Hypothalamus (tissue), 51 donors: Measurements from ENCODE around the gene SLC16A8.
"Not testable (repeated sequence)": the region's sequence is repeated elsewhere in the genome, so short reads cannot be mapped to it uniquely, and the experiment has no call there.

ENCODE experiments used
- DNase-seq, 51 donors: peaks; one replicate each; lab custom pipeline; 2025; lab: John Stamatoyannopoulos, UW

Gene SLC16A8

GRCh38 chr22:38088629-38089473 is 4.9 kb upstream of the SLC16A8 start:
- DNase-seq, result no peak

- no peak for DNase-seq
These were observed 3.9 kb upstream of the SLC16A8 start for GRCh38 chr22:38087855-38088254.

- no peak for DNase-seq
These were observed 3.0 kb upstream of the SLC16A8 start for GRCh38 chr22:38086942-38087341.

- DNase-seq, result no peak
These were observed 2.2 kb upstream of the SLC16A8 start for GRCh38 chr22:38086001-38086845.

GRCh38 chr22:38085501-38085900 is 1.5 kb upstream of the SLC16A8 start:
- no peak for DNase-seq

- DNase-seq, result no peak
These were observed 1.1 kb upstream of the SLC16A8 start for GRCh38 chr22:38085056-38085455.

- no peak for DNase-seq
These were observed 836 bp downstream of the SLC16A8 start for GRCh38 chr22:38082986-38083710.

- DNase-seq, result peak in 1 of 51 donors; percentile 14
These were observed 1.8 kb downstream of the SLC16A8 start for GRCh38 chr22:38081941-38082828.

GRCh38 chr22:38081636-38081940 is 2.4 kb downstream of the SLC16A8 start:
- DNase-seq, result peak in 1 of 51 donors; percentile 54

GRCh38 chr22:38080850-38081635 is 2.9 kb downstream of the SLC16A8 start:
- DNase-seq, result peak in 21 of 51 donors; percentile 15 to 66 (median 45)

- no peak for DNase-seq
These were observed 3.5 kb downstream of the SLC16A8 start for GRCh38 chr22:38080474-38080849.

GRCh38 chr22:38079804-38080203 is 4.2 kb downstream of the SLC16A8 start:
- no peak for DNase-seq

GRCh38 chr22:38079208-38079607 is 4.8 kb downstream of the SLC16A8 start:
- DNase-seq, result not testable (repeated sequence)

GRCh38 chr22:38078046-38078840 is 5.7 kb downstream of the SLC16A8 start:
- no peak for DNase-seq

- no peak for DNase-seq
These were observed 6.4 kb downstream of the SLC16A8 start for GRCh38 chr22:38077595-38077994.

GRCh38 chr22:38077096-38077495 is 6.9 kb downstream of the SLC16A8 start:
- no peak for DNase-seq

GRCh38 chr22:38075961-38076360 is 8.0 kb downstream of the SLC16A8 start:
- no peak for DNase-seq

- DNase-seq, result no peak
These were observed 8.7 kb downstream of the SLC16A8 start for GRCh38 chr22:38075105-38075825.
